H1 (cell line): ENCODE data around the gene CSF2. TPM values are rescaled to one million over a fixed set of nuclear protein-coding genes. Genes with fewer than 3 reads are reported as not detected.

Experiments
- CTCF ChIA-PET: fragments of 300-600 bp; sonication (Branson Sonifier 250); formaldehyde crosslinking; loops from one replicate; lab custom pipeline; 2021; ENCODE audit not compliant: partially characterized antibody; lab: Charles Lee
- POLR2A ChIA-PET: fragments of 300-600 bp; sonication (Branson Sonifier 250); formaldehyde crosslinking; loops from one replicate; lab custom pipeline; 2021; ENCODE audit warnings: inconsistent platforms; ENCODE audit not compliant: partially characterized antibody; lab: Charles Lee
- DNase-seq, 2 experiments: peaks; one replicate each; pipeline versions ENCODE4 v3.0.0 to v3.0.0-alpha.2; 2010 to 2022; ENCODE audit warnings: low spot score in 2 of 2, low read depth in 1 of 2, mixed read lengths in 1 of 2
- FAIRE-seq: peaks from 2 replicates; lab custom pipeline; 2011; peaks lifted over from hg19 to GRCh38; lab: Jason Lieb, UNC
- H2AFZ ChIP-seq: 2 replicates; pipeline ENCODE4 v1.8.1; 2012; ENCODE audit warnings: low read length, inconsistent platforms
- H2AK5ac ChIP-seq: 2 replicates; pipeline ENCODE4 v1.6.1; 2013; ENCODE audit warnings: low read depth, low read length
- H2BK120ac ChIP-seq: replicated peaks from 2 replicates; pipeline ENCODE3; 2013; ENCODE audit warnings: low read depth, low read length, inconsistent platforms
- H2BK12ac ChIP-seq: 2 replicates; pipeline ENCODE4 v1.6.1; 2013; ENCODE audit warnings: low read depth, low read length
- H2BK15ac ChIP-seq: 2 replicates; pipeline ENCODE4 v1.6.1; 2013; ENCODE audit warnings: low read length
- H2BK20ac ChIP-seq: 2 replicates; pipeline ENCODE4 v1.6.1; 2013; ENCODE audit warnings: low read length
- H2BK5ac ChIP-seq: 2 replicates; pipeline ENCODE4 v1.6.1; 2013; ENCODE audit warnings: low read depth, low read length
- H3K14ac ChIP-seq: 2 replicates; pipeline ENCODE4 v1.6.1; 2013; ENCODE audit warnings: inconsistent platforms; ENCODE audit not compliant: insufficient read length
- H3K18ac ChIP-seq: 2 replicates; pipeline ENCODE4 v1.6.1; 2013; ENCODE audit warnings: low read length; ENCODE audit errors: extremely low read depth
- H3K23ac ChIP-seq: 2 replicates; pipeline ENCODE4 v1.6.1; 2013; ENCODE audit warnings: inconsistent platforms; ENCODE audit not compliant: insufficient read length
- H3K23me2 ChIP-seq: 2 replicates; pipeline ENCODE4 v1.6.1; 2013; ENCODE audit warnings: low read depth, low read length
- H3K27ac ChIP-seq: 2 replicates; pipeline ENCODE4 v1.6.1; 2011; ENCODE audit warnings: low read depth, low read length, inconsistent platforms
- H3K27me3 ChIP-seq, 4 experiments: replicated peaks in 1 of 4; 1 replicate in 1 of 4; 2 replicates in 3 of 4; pipeline versions ENCODE4 v1.6.1 to v1.8.1; 2011 to 2013; ENCODE audit warnings: low read length in 3 of 4, mild to moderate bottlenecking in 3 of 4, inconsistent platforms in 2 of 4, mixed read lengths in 2 of 4, moderate library complexity in 1 of 4; ENCODE audit not compliant: control insufficient read depth in 3 of 4, insufficient read depth in 3 of 4; ENCODE audit errors: extremely low read depth in 1 of 4
- H3K36me3 ChIP-seq, 4 experiments: 2 replicates each; pipeline versions ENCODE4 v1.6.1 to v1.8.1; 2011 to 2013; ENCODE audit warnings: mild to moderate bottlenecking in 4 of 4, low read length in 3 of 4, moderate library complexity in 2 of 4, control low read depth in 1 of 4, inconsistent platforms in 1 of 4; ENCODE audit not compliant: insufficient read depth in 4 of 4, control insufficient read depth in 2 of 4
- H3K4ac ChIP-seq: replicated peaks from 2 replicates; pipeline ENCODE3; 2013; ENCODE audit warnings: low read length, low read depth, mixed read lengths, inconsistent platforms; ENCODE audit not compliant: insufficient read length
- H3K4me1 ChIP-seq, 4 experiments: replicated peaks in 1 of 4; 1 replicate in 1 of 4; 2 replicates in 3 of 4; pipeline versions ENCODE4 v1.6.1 to v1.8.1; 2011 to 2013; ENCODE audit warnings: low read length in 3 of 4, inconsistent platforms in 2 of 4, mixed read lengths in 1 of 4; ENCODE audit not compliant: insufficient read depth in 4 of 4, control insufficient read depth in 3 of 4
- H3K4me2 ChIP-seq, 2 experiments: 2 replicates each; pipeline versions ENCODE4 v1.6.1 to v1.8.1; 2011 to 2013; ENCODE audit warnings: low read depth in 2 of 2, low read length in 2 of 2, control low read depth in 1 of 2, inconsistent platforms in 1 of 2, mild to moderate bottlenecking in 1 of 2; ENCODE audit not compliant: insufficient read depth in 1 of 2
- H3K4me3 ChIP-seq, 4 experiments: fragments of 200-600, 300-600 bp in 1 of 4; sonication (generic), shearing (Covaris generic), sonication (Bioruptor Twin) in 1 of 4; 2 replicates each; pipeline versions ENCODE4 v1.5.1 to v1.8.1; 2011 to 2016; ENCODE audit warnings: low read length in 4 of 4, low read depth in 3 of 4, control low read depth in 2 of 4, inconsistent platforms in 2 of 4, mild to moderate bottlenecking in 2 of 4, mixed read lengths in 1 of 4, moderate library complexity in 1 of 4; ENCODE audit not compliant: insufficient read depth in 2 of 4; ENCODE audit errors: extremely low read depth in 1 of 4
- H3K56ac ChIP-seq: replicated peaks from 2 replicates; pipeline ENCODE3; 2013; ENCODE audit warnings: low read depth, mild to moderate bottlenecking, mixed read lengths, low read length, inconsistent platforms; ENCODE audit not compliant: insufficient read length
- H3K79me1 ChIP-seq: 2 replicates; pipeline ENCODE4 v1.6.1; 2013; ENCODE audit warnings: low read depth, low read length, control low read depth
- H3K79me2 ChIP-seq, 2 experiments: 2 replicates each; pipeline versions ENCODE4 v1.6.1 to v1.8.1; 2012 to 2013; ENCODE audit warnings: low read length in 2 of 2, mild to moderate bottlenecking in 2 of 2, inconsistent platforms in 1 of 2; ENCODE audit not compliant: insufficient read depth in 2 of 2, control insufficient read depth in 1 of 2
- H3K9ac ChIP-seq, 4 experiments: replicated peaks in 1 of 4; 1 replicate in 1 of 4; 2 replicates in 3 of 4; pipeline versions ENCODE4 v1.6.1 to v1.8.1; 2011 to 2013; ENCODE audit warnings: low read depth in 3 of 4, low read length in 3 of 4, control low read depth in 2 of 4, mild to moderate bottlenecking in 2 of 4, moderate library complexity in 2 of 4, inconsistent platforms in 1 of 4; ENCODE audit errors: extremely low read depth in 1 of 4
- H3K9me3 ChIP-seq, 2 experiments: 2 replicates each; pipeline versions ENCODE4 v1.6.1 to v1.8.1; 2012 to 2013; ENCODE audit warnings: mild to moderate bottlenecking in 2 of 2, moderate library complexity in 2 of 2, control low read depth in 1 of 2, inconsistent platforms in 1 of 2, low read depth in 1 of 2, low read length in 1 of 2, mixed read lengths in 1 of 2; ENCODE audit not compliant: insufficient read depth in 2 of 2
- H4K20me1 ChIP-seq, 2 experiments: replicated peaks in 1 of 2; 2 replicates each; pipeline versions ENCODE3 to v1.8.1; 2011 to 2013; ENCODE audit warnings: inconsistent platforms in 2 of 2, low read length in 2 of 2, mild to moderate bottlenecking in 1 of 2; ENCODE audit not compliant: insufficient read depth in 2 of 2, control insufficient read depth in 1 of 2
- H4K5ac ChIP-seq: 2 replicates; pipeline ENCODE4 v1.6.1; 2013; ENCODE audit warnings: low read length, low read depth, mixed read lengths, inconsistent platforms; ENCODE audit not compliant: insufficient read length
- H4K8ac ChIP-seq: 2 replicates; pipeline ENCODE4 v1.8.0; 2013; ENCODE audit warnings: mild to moderate bottlenecking, moderate library complexity, low read length, inconsistent platforms; ENCODE audit not compliant: insufficient read depth; ENCODE audit errors: extremely low read depth
- H4K91ac ChIP-seq: replicated peaks from 2 replicates; pipeline ENCODE3; 2013; ENCODE audit warnings: low read length, mixed read lengths, inconsistent platforms; ENCODE audit not compliant: insufficient read length
- BACH1 ChIP-seq: IDR thresholded peaks from 2 replicates; pipeline ENCODE4 v1.6.1; 2012; ENCODE audit warnings: low read length, improper control_type of control experiment
- CTCF ChIP-seq, 3 experiments: IDR thresholded peaks; 1 replicate in 2 of 3; 2 replicates in 1 of 3; pipeline versions ENCODE4 v1.5.1 to v1.6.1; 2011; ENCODE audit warnings: low read length in 3 of 3, mild to moderate bottlenecking in 3 of 3, inconsistent platforms in 2 of 3, low read depth in 1 of 3, moderate library complexity in 1 of 3; ENCODE audit not compliant: insufficient read depth in 1 of 3; ENCODE audit errors: control extremely low read depth in 1 of 3
- E2F6 ChIP-seq: IDR thresholded peaks from 2 replicates; pipeline ENCODE4 v1.6.1; 2012; ENCODE audit warnings: inconsistent platforms
- EP300 ChIP-seq, 2 experiments: IDR thresholded peaks; 1 replicate in 1 of 2; 2 replicates in 1 of 2; pipeline ENCODE4 v1.6.1; 2011 to 2012; ENCODE audit warnings: low read depth in 2 of 2, low read length in 2 of 2, mild to moderate bottlenecking in 2 of 2, borderline replicate concordance in 1 of 2, inconsistent platforms in 1 of 2, moderate library complexity in 1 of 2
- SAP30 ChIP-seq: fragments of 300-600 bp; sonication (generic); IDR thresholded peaks from 2 replicates; pipeline ENCODE4 v1.7.1; 2012; ENCODE audit warnings: low read length, moderate library complexity, mild to moderate bottlenecking, inconsistent platforms; ENCODE audit not compliant: insufficient read depth, insufficient replicate concordance
- SP4 ChIP-seq: IDR thresholded peaks from 2 replicates; pipeline ENCODE4 v1.6.1; 2012; ENCODE audit warnings: low read length, inconsistent platforms
- SRF ChIP-seq: IDR thresholded peaks from 2 replicates; pipeline ENCODE4 v1.6.1; 2011; ENCODE audit warnings: mild to moderate bottlenecking, low read depth, low read length, moderate library complexity
- WGBS, 2 experiments: shearing (Covaris generic) in 1 of 2; methylation state at CpG; one replicate each; pipeline versions ENCODE4 v1.1.6 to v1.1.7; 2013 to 2015; ENCODE audit warnings: low lambda C conversion rate in 2 of 2, mixed read lengths in 2 of 2, inconsistent platforms in 1 of 2, low coverage in 1 of 2, missing lambda C conversion rate in 1 of 2; ENCODE audit not compliant: insufficient replicate concordance in 2 of 2, insufficient coverage in 1 of 2, insufficient read length in 1 of 2; ENCODE audit errors: extremely low coverage in 1 of 2, missing lambda C conversion rate in 1 of 2; 5-methylcytosine and 5-hydroxymethylcytosine counted together
- polyA plus RNA-seq, 7 experiments: library from polyadenylated mRNA; depleted of rRNA in 3 of 7; stranded (reverse) in 5 of 7; unstranded in 2 of 7; fragments of >200 nt in 5 of 7; fragments of 200-250 nt in 2 of 7; gene quantifications; 1 replicate in 5 of 7; 2 replicates in 1 of 7; 4 replicates in 1 of 7; pipeline versions ENCODE4 v1.2.1 to v1.2.3, GENCODE V29; 2011 to 2013; ENCODE audit warnings: missing spikeins in 2 of 7, mixed read lengths in 2 of 7
- total RNA-seq: library from RNA; stranded (reverse); fragmentation: NEBNext Ultra II Directional; extraction: Animal tissue kit (Norgen Biotek cat#: 25700); gene quantifications from 2 replicates; pipeline ENCODE4 v1.2.1, GENCODE V29; 2021

CSF2 gene
- total and polyA plus RNA-seq, 2 of the 8 experiments (the other 6 are each of a cell fraction or from before 2014, with no cell fraction given) = not detected

- H3K18ac ChIP-seq = no peak overlapping the region
- no peaks in the 10 kb centered on the region for H4K20me1 ChIP-seq
- FAIRE-seq (no peak), DNase-seq (no peak)
- H3K36me3 ChIP-seq = no peaks in the 10 kb centered on the region
- H3K23ac ChIP-seq = no peak overlapping the region
- H2BK120ac ChIP-seq = no peak overlapping the region
- H2BK15ac ChIP-seq = no peak overlapping the region
- H3K23me2 ChIP-seq = no peaks in the 10 kb centered on the region
- H4K5ac ChIP-seq = no peak overlapping the region
- H2BK12ac ChIP-seq = no peak overlapping the region
- H2AK5ac ChIP-seq = no peak overlapping the region
- H3K4me2 ChIP-seq = no peak overlapping the region
- no peak overlapping the region for H3K9ac ChIP-seq
- H2BK5ac ChIP-seq = no peak overlapping the region
- WGBS, 2 experiments = 83% methylated on average over 3 of the region's 3 CpGs; no CpG with 5 or more reads in 1 of the 2 experiments
- no peaks in the 10 kb centered on the region for H3K27me3 ChIP-seq
- no peaks in the 10 kb centered on the region for H3K79me2 ChIP-seq
- H3K14ac ChIP-seq = no peak overlapping the region
- H3K4ac ChIP-seq = no peak overlapping the region
- H3K9me3 ChIP-seq = no peaks in the 10 kb centered on the region
- no peak overlapping the region for H4K8ac ChIP-seq
- H3K27ac ChIP-seq = no peak overlapping the region
- no peak overlapping the region for H2BK20ac ChIP-seq
- POLR2A ChIA-PET = no interaction called here
- no peak overlapping the region for H4K91ac ChIP-seq
- no peak overlapping the region for H3K56ac ChIP-seq
- no peaks in the 10 kb centered on the region for H3K79me1 ChIP-seq
- H3K4me3 ChIP-seq = no peak overlapping the region
- CTCF ChIA-PET = interaction anchor here (1.5 kb wide), 1 partner anchor 40 kb away, joined by 7 read pairs; no protein-coding TSS in a partner anchor
- H3K4me1 ChIP-seq = no peaks in the 10 kb centered on the region
- H2AFZ ChIP-seq = no peak overlapping the region
- no peak for TF ChIP-seq BACH1
- no peak for TF ChIP-seq SRF
- no peak for TF ChIP-seq EP300 (IDR thresholded peaks at IDR 0.05; ENCODE audit: borderline replicate concordance in 1 of 2, low read depth in 2 of 2, low read length in 2 of 2)
- TF ChIP-seq SP4 = no peak
- TF ChIP-seq SAP30 = no peak
- TF ChIP-seq E2F6 = no peak
- TF ChIP-seq CTCF (IDR thresholded peaks at IDR 0.05; ENCODE audit: control extremely low read depth in 1 of 3, insufficient read depth in 1 of 3, low read depth in 1 of 3, low read length in 3 of 3) = no peak
Measured at GRCh38 chr5:132102944-132103331, 29.3 kb downstream of the CSF2 start.
